Thoracic aorta (tissue), 2 donors: ENCODE results near the gene NLN. TPM values are rescaled to one million over a fixed set of nuclear protein-coding genes. Genes with fewer than 3 reads are reported as not detected.

Source experiments
- ATAC-seq: fragments of 150-250 bp; one replicate; pipeline ENCODE4 v1.8.0; 2017; ENCODE audit warnings: low read depth; ENCODE audit not compliant: insufficient number of reproducible peaks, low FRiP score
- DNase-seq: peaks from one replicate; pipeline ENCODE4 v3.0.0-alpha.2; 2020; ENCODE audit warnings: low spot score
- H3K27ac ChIP-seq, 2 donors: fragments of 200-600 bp; sonication (generic); 1 replicate in 1 of 2; 2 replicates in 1 of 2; pipeline ENCODE4 v1.5.1; 2016; ENCODE audit warnings: mild to moderate bottlenecking in 2 of 2, moderate library complexity in 2 of 2
- H3K27me3 ChIP-seq: fragments of 200-600 bp; sonication (generic); replicated peaks from 2 replicates; pipeline ENCODE4 v1.6.0; 2016; ENCODE audit warnings: mild to moderate bottlenecking; ENCODE audit not compliant: insufficient read depth
- H3K36me3 ChIP-seq: fragments of 200-600 bp; sonication (generic); one replicate; pipeline ENCODE4 v1.5.1; 2016
- H3K4me1 ChIP-seq, 2 donors: fragments of 200-600 bp; sonication (generic); 1 replicate in 1 of 2; 2 replicates in 1 of 2; pipeline versions ENCODE4 v1.5.1 to v1.6.0; 2016; ENCODE audit warnings: low read depth in 2 of 2, mild to moderate bottlenecking in 1 of 2; ENCODE audit not compliant: control insufficient read depth in 1 of 2
- H3K4me3 ChIP-seq: fragments of 200-600 bp; sonication (generic); 2 replicates; pipeline ENCODE4 v1.5.1; 2016; ENCODE audit warnings: mild to moderate bottlenecking
- H3K9me3 ChIP-seq: fragments of 200-600 bp; sonication (generic); 2 replicates; pipeline ENCODE4 v1.5.1; 2016
- CTCF ChIP-seq: fragments of 200-600 bp; sonication (generic); IDR thresholded peaks from one replicate; pipeline ENCODE4 v1.5.1; 2019; ENCODE audit warnings: antibody characterized with exemption
- total RNA-seq, 2 donors: library from RNA; depleted of rRNA; stranded (reverse); fragments of >200 nt; gene quantifications; one replicate each; pipeline versions ENCODE4 v1.1.0 to v1.2.3, GENCODE V29; 2016

NLN gene
- total RNA-seq, 2 donors from 2014 or later = 6.8 to 24.1 TPM

- Histone ChIP-seq H3K9me3 (no peaks in the 10 kb centered on the region), H3K4me1 (no peaks in the 10 kb centered on the region), H3K4me3 (no peak overlapping the region), H3K27me3 (no peaks in the 10 kb centered on the region), H3K36me3 (no peaks in the 10 kb centered on the region), H3K27ac (no peak overlapping the region)
- DNase-seq = no peak
- ATAC-seq = no peak
- TF ChIP-seq CTCF = no peak
These were observed 12.9 kb downstream of the NLN start for GRCh38 chr5:65734921-65735320.

GRCh38 chr5:65736011-65736410 lies 14.0 kb downstream of the NLN start:
- Histone ChIP-seq H3K9me3 (no peaks in the 10 kb centered on the region), H3K27ac (no peak overlapping the region), H3K4me3 (no peak overlapping the region), H3K27me3 (no peaks in the 10 kb centered on the region), H3K4me1 (no peaks in the 10 kb centered on the region), H3K36me3 (no peaks in the 10 kb centered on the region)
- DNase-seq (no peak), ATAC-seq (no peak)
- no peak for TF ChIP-seq CTCF

- H3K4me3 ChIP-seq = no peak overlapping the region
- DNase-seq (no peak), ATAC-seq (no peak)
- H3K36me3 ChIP-seq = no peaks in the 10 kb centered on the region
- no peaks in the 10 kb centered on the region for H3K9me3 ChIP-seq
- H3K27me3 ChIP-seq = no peaks in the 10 kb centered on the region
- H3K27ac ChIP-seq = no peak overlapping the region
- no peak for TF ChIP-seq CTCF
- no peaks in the 10 kb centered on the region for H3K4me1 ChIP-seq
These were observed 15.8 kb downstream of the NLN start for GRCh38 chr5:65737842-65738241.

GRCh38 chr5:65738305-65738704 lies 16.3 kb downstream of the NLN start:
- DNase-seq (no peak), ATAC-seq (no peak)
- Histone ChIP-seq H3K27me3 (no peaks in the 10 kb centered on the region), H3K27ac (no peak overlapping the region), H3K4me3 (no peak overlapping the region), H3K4me1 (no peaks in the 10 kb centered on the region), H3K36me3 (no peaks in the 10 kb centered on the region), H3K9me3 (no peaks in the 10 kb centered on the region)
- no peak for TF ChIP-seq CTCF

GRCh38 chr5:65739162-65739561 lies 17.2 kb downstream of the NLN start:
- TF ChIP-seq CTCF = no peak
- no peaks in the 10 kb centered on the region for H3K4me1 ChIP-seq
- DNase-seq = no peak
- H3K4me3 ChIP-seq = no peak overlapping the region
- no peaks in the 10 kb centered on the region for H3K9me3 ChIP-seq
- no peaks in the 10 kb centered on the region for H3K36me3 ChIP-seq
- ATAC-seq = no peak
- no peak overlapping the region for H3K27ac ChIP-seq
- no peaks in the 10 kb centered on the region for H3K27me3 ChIP-seq
